Nephron progenitor cell (in vitro differentiated cells): Measurements from ENCODE around the gene KCNK16.

Experiments used
- DNase-seq: peaks from one replicate; pipeline ENCODE4 v3.0.0; 2021
- H3K27ac Mint-ChIP-seq: 2 replicates; pipeline ENCODE4 v1.8.0; 2021; ENCODE audit warnings: mild to moderate bottlenecking, moderate library complexity, mixed read lengths
- H3K27me3 Mint-ChIP-seq: 2 replicates; pipeline ENCODE4 v1.8.0; 2021; ENCODE audit warnings: mild to moderate bottlenecking, low read depth, mixed read lengths; ENCODE audit not compliant: poor library complexity
- H3K36me3 Mint-ChIP-seq: 2 replicates; pipeline ENCODE4 v1.8.0; 2021; ENCODE audit warnings: low read depth, mixed read lengths
- H3K4me1 Mint-ChIP-seq: 2 replicates; pipeline ENCODE4 v1.8.0; 2021; ENCODE audit warnings: mixed read lengths
- H3K4me3 Mint-ChIP-seq: 2 replicates; pipeline ENCODE4 v1.8.0; 2021; ENCODE audit warnings: mild to moderate bottlenecking, moderate library complexity, mixed read lengths
- H3K9me3 Mint-ChIP-seq: 2 replicates; pipeline ENCODE4 v1.8.0; 2021; ENCODE audit warnings: mild to moderate bottlenecking, moderate library complexity, mixed read lengths
- TF ChIP-seq, protein P1 (sequence below): fragments of 200-600 bp; sonication (generic); IDR thresholded peaks from 2 replicates; pipeline ENCODE4 v1.5.0; 2021; ENCODE audit warnings: antibody characterized with exemption

KCNK16 gene

DNA sequence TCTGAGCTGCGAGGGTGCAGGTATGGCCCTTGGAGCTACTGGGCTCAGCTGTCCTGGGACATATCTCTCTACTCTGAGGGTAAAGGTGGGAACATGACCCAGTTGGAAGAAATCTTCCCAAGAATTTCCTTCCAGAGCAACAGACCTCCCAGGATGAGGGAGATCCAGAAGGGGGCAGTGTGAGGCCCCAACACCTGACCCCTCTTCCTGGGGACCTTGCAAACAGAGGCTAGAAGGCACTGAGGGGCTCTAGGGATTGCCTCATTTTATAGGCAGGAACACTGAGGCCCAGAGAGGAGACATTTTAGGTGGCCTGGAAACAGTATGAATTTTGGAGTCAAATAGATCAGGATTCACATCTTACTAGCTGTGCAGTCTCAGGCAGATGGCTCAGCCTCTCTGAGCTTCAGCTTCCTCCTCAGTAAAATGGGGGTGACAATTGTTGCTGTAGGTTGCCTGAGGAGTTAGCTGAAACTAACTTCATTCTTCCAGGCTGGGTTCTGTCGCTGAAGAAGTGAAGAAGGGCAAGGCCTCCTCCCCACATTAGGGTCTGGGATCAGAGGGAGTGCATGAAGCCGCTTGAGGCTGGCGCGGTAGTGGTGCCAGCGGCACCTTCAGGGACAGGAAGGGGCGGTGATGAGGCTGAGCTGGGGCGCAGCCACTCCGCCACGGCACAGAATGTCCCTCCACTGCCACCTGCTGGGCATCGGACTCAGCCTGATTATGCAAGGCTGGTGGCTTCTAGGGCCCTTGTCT is 19.7 kb downstream of the KCNK16 start:
- H3K36me3 Mint-ChIP-seq, result no peaks in the 10 kb centered on the region
- peaks cover 11% of the 10 kb centered on the region for H3K4me1 Mint-ChIP-seq
- H3K27ac Mint-ChIP-seq, result no peak overlapping the region
- peak; percentile 92 for DNase-seq
- TF ChIP-seq, protein P1, sequence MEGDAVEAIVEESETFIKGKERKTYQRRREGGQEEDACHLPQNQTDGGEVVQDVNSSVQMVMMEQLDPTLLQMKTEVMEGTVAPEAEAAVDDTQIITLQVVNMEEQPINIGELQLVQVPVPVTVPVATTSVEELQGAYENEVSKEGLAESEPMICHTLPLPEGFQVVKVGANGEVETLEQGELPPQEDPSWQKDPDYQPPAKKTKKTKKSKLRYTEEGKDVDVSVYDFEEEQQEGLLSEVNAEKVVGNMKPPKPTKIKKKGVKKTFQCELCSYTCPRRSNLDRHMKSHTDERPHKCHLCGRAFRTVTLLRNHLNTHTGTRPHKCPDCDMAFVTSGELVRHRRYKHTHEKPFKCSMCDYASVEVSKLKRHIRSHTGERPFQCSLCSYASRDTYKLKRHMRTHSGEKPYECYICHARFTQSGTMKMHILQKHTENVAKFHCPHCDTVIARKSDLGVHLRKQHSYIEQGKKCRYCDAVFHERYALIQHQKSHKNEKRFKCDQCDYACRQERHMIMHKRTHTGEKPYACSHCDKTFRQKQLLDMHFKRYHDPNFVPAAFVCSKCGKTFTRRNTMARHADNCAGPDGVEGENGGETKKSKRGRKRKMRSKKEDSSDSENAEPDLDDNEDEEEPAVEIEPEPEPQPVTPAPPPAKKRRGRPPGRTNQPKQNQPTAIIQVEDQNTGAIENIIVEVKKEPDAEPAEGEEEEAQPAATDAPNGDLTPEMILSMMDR, result peak; percentile 87
- peaks cover 50% of the 10 kb centered on the region for H3K27me3 Mint-ChIP-seq
- no peak overlapping the region for H3K4me3 Mint-ChIP-seq
- peaks cover 6% of the 10 kb centered on the region for H3K9me3 Mint-ChIP-seq

DNA sequence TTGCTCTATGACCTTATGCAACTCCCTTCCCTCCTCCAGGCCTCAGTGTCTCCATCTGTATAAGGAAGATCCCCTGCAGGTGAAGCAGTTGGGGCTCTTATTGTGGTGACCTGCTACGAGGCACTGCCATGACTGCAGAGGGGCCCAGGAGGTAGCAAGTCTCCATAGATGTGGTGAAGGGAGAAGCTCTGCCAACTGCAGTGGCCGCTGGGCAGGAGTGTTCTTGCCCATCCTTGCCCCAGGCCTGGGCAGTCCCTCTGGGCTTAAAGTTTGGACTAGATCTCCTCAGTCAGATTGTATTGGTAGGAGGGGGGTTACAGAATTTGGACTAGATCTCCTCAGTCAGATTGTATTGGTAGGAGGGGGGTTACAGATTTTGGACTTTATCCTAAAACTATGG is 20.5 kb downstream of the KCNK16 start:
- H3K27ac Mint-ChIP-seq, result no peak overlapping the region
- TF ChIP-seq, protein P1, result no peak
- peaks cover 19% of the 10 kb centered on the region for H3K4me1 Mint-ChIP-seq
- no peaks in the 10 kb centered on the region for H3K36me3 Mint-ChIP-seq
- peaks cover 6% of the 10 kb centered on the region for H3K9me3 Mint-ChIP-seq
- DNase-seq, result no peak
- peaks cover 49% of the 10 kb centered on the region for H3K27me3 Mint-ChIP-seq
- no peak overlapping the region for H3K4me3 Mint-ChIP-seq

DNA sequence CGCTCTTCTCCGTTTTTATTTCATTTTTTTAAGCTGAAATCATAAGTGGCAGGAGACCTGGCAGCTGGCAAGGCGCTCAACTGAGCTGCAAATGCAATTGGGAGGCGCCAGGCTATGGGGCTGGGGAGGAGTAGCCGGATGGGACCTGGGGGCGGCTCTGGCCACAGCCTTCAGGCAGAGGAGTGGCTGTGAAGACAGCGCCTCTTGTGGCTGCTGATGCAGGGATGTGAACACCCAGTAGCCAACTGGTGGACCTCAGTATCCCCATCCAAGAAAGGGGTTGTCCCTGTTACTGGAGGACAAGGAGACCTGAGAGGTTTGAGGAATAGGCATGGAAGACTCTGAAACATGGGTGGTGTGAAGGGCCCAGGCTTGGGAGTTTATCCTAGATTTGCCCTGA is 20.9 kb downstream of the KCNK16 start:
- H3K27me3 Mint-ChIP-seq, result peaks cover 46% of the 10 kb centered on the region
- DNase-seq, result peak; percentile 45
- H3K9me3 Mint-ChIP-seq, result peaks cover 6% of the 10 kb centered on the region
- H3K36me3 Mint-ChIP-seq, result no peaks in the 10 kb centered on the region
- peaks cover 22% of the 10 kb centered on the region for H3K4me1 Mint-ChIP-seq
- TF ChIP-seq, protein P1, result peak; percentile 42
- H3K27ac Mint-ChIP-seq, result no peak overlapping the region
- no peak overlapping the region for H3K4me3 Mint-ChIP-seq

DNA sequence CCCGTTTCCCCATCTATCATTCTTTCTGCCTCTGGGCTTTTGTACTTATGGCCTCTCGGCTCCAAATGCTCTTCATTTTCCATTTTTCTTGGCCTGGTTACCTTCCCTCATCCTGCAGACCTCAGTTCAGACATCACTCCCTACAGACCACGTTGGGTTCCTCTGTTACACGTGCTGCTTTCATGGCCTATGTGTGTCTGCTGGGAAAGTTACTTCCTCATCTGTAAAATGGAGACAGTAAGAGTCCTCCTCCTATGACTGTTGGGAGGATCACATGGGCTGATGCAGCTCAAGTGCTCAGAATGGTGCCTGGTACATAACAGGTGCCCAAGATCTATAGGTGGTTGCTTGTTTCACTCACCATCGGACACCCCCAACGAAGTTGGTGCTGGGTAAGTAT is 21.8 kb downstream of the KCNK16 start:
- no peak overlapping the region for H3K27ac Mint-ChIP-seq
- peaks cover 6% of the 10 kb centered on the region for H3K9me3 Mint-ChIP-seq
- no peaks in the 10 kb centered on the region for H3K36me3 Mint-ChIP-seq
- no peak for DNase-seq
- H3K4me1 Mint-ChIP-seq, result peaks cover 30% of the 10 kb centered on the region
- no peak overlapping the region for H3K4me3 Mint-ChIP-seq
- TF ChIP-seq, protein P1, result no peak
- H3K27me3 Mint-ChIP-seq, result peaks cover 39% of the 10 kb centered on the region

DNA sequence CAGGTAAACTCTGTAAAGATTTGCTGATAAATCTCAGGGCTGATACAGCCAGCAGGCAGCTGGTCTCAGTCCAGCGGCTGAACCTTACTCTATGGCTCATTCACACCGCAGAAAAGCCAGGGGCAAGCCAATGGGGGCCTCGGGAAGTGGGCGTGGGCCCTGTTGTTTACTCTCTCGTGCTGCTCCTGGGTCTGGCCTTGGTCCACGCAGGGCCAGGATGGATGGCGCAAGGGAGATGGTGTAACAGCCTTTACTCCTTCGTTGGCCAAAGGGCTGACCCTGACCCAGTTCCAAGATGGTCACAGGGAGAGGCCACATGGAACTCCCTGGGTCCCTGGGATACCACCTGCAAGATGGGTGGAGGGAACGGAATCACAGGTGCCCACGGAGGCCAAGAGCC is 24.4 kb downstream of the KCNK16 start:
- TF ChIP-seq, protein P1, result no peak
- Mint-ChIP-seq H3K27ac (no peak overlapping the region), H3K4me3 (no peak overlapping the region), H3K4me1 (peaks cover 54% of the 10 kb centered on the region), H3K36me3 (no peaks in the 10 kb centered on the region), H3K27me3 (peaks cover 29% of the 10 kb centered on the region), H3K9me3 (no peaks in the 10 kb centered on the region)
- no peak for DNase-seq
